Measurements from ENCODE around the gene ST6GAL1.

DNA sequence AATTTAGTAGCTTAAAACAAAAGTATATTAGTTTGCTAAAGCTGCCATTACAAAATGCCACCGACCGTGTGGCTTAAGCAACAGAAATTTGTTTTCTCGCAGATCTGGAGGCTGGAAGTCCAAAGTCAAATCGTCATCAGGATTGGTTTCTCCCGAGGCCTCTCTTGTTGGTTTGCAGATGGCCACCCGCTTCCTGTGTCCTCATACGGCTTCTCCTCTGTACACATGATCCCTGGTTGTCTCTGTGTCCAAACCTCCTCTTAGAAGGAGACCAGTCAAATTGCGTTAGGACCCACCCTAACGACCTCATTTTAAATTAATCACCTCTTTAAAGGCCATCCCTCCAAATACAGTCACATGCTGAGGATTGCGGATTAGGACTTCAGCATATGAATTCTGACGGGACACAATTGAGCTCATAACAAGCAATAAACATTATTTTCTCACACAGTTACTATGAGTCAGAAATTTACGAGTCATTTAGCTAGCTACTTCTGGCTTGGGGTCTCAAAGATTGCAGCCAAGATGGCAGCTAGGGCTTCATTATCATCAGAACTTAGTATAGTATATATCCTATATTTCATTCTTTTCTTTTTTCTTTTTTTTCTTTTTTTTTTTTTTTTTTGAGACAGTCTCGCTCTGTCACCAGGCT, 150.6 kb downstream of the ST6GAL1 start:
- no peak for TF ChIP-seq YY1 (IDR thresholded peaks at IDR 0.05; ENCODE audit: insufficient read depth, insufficient read length)
- TF ChIP-seq ZNF274 (IDR thresholded peaks at IDR 0.05; ENCODE audit: low read depth, low read length): no peak
- no peak for TF ChIP-seq SUZ12 (IDR thresholded peaks at IDR 0.05; ENCODE audit: extremely low read depth, insufficient read depth, insufficient read length)
